ENCODE results near the gene WDR27. TPM values are rescaled to one million over a fixed set of nuclear protein-coding genes. Genes with fewer than 3 reads are reported as not detected.
"Not testable (repeated sequence)": the region's sequence is repeated elsewhere in the genome, so short reads cannot be mapped to it uniquely, and the experiment has no call there.

Gene WDR27
- total RNA-seq, 1 donor, result 18.1 TPM

DNA sequence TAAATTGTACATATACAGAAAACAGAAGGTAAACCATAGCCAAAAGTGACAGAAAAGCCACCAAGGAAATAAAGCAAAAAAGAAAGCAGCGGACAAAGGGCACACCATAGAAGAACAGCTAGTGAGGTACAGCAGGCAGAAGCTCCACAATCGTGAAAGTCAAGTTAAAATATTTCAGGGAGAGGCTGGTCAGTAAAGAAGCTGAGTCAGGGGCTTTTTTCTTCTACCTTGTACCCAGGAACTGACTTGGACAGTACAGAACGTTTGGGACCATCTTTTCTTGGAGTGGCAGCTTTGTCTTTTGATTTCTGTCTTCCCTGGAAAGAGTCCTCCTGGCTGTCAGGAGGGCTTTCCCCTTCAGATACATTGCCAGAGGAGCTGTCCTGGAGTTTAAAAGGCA lies 8.2 kb upstream of the WDR27 start:
- no peak for DNase-seq (ENCODE audit: low read depth)
- H3K4me3 ChIP-seq (ENCODE audit: low read depth, low read length), result no peak overlapping the region
- TF ChIP-seq CTCF (IDR thresholded peaks at IDR 0.05; ENCODE audit: insufficient read depth, low read depth, low read length), result no peak

GRCh38 chr6:169709293-169709692 lies 7.5 kb upstream of the WDR27 start:
- no peak for DNase-seq (ENCODE audit: low read depth)
- TF ChIP-seq CTCF (IDR thresholded peaks at IDR 0.05; ENCODE audit: insufficient read depth, low read depth, low read length), result no peak
- no peak overlapping the region for H3K4me3 ChIP-seq (ENCODE audit: low read depth, low read length)

DNA sequence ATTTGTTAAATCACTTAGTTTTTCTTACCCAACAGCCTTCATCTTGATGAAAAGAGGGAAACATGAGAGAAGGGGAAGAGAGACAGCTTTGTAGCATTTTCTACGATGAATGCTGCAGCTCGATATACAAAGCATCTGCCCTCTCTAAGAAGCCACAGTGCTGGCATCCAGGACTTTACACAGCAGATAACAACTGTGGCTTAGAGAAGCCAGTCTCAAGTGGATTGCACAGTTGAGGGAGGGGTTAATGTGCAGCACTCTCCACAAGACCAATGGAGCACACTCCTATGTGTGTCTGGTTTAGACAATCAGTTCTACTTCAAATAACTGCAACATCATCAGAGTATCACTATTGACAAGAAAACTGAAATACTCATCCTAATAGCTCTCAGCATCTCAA lies 5.9 kb upstream of the WDR27 start:
- TF ChIP-seq CTCF (IDR thresholded peaks at IDR 0.05; ENCODE audit: insufficient read depth, low read depth, low read length), result no peak
- DNase-seq (ENCODE audit: low read depth), result no peak
- H3K4me3 ChIP-seq (ENCODE audit: low read depth, low read length), result no peak overlapping the region

GRCh38 chr6:169702840-169703246 lies 1.0 kb upstream of the WDR27 start:
- no peak for TF ChIP-seq CTCF (IDR thresholded peaks at IDR 0.05; ENCODE audit: insufficient read depth, low read depth, low read length)
- peak overlapping the region; percentile 93 for H3K4me3 ChIP-seq (ENCODE audit: low read depth, low read length)
- no peak for DNase-seq (ENCODE audit: low read depth)

GRCh38 chr6:169701311-169701953 lies 397 bp downstream of the WDR27 start:
- TF ChIP-seq CTCF (IDR thresholded peaks at IDR 0.05; ENCODE audit: insufficient read depth, low read depth, low read length), result no peak
- peak overlapping the region; percentile 93 for H3K4me3 ChIP-seq (ENCODE audit: low read depth, low read length)
- peak; percentile 25 for DNase-seq (ENCODE audit: low read depth)

DNA sequence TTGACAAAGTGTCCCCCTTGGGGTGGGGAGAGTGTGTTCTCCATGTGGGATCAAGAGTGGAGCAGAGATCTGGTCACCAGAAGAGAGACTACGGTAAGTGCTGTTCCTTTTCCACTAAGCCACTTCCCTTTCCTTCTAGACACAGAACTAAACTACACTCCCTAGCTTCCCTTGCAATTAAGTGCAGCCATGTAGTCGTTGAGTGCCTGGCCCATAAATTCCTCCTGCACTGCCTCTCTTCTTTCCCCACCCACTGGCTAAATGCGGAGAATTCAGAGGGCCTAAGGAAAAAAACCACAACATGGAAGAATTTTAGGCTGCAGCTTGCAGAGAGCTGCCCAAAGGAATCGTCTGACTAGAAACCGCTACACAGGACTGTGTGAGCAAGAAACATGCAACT lies 1.5 kb downstream of the WDR27 start:
- peak; percentile 67 for DNase-seq (ENCODE audit: low read depth)
- TF ChIP-seq CTCF (IDR thresholded peaks at IDR 0.05; ENCODE audit: insufficient read depth, low read depth, low read length), result no peak
- H3K4me3 ChIP-seq (ENCODE audit: low read depth, low read length), result peak overlapping the region; percentile 93

- DNase-seq (ENCODE audit: low read depth); H3K4me3 ChIP-seq (ENCODE audit: low read depth, low read length): not testable (repeated sequence)
- peak; percentile 66 for TF ChIP-seq CTCF (IDR thresholded peaks at IDR 0.05; ENCODE audit: insufficient read depth, low read depth, low read length)
Observed at GRCh38 chr6:169697115-169697514, 4.7 kb downstream of the WDR27 start.

Data from fibroblast of villous mesenchyme (primary cell).